IMR-90 (cell line): ENCODE data around the gene ATXN1. TPM values are rescaled to one million over a fixed set of nuclear protein-coding genes. Genes with fewer than 3 reads are reported as not detected.

Experiments used
- ATAC-seq: fragments of 200-7000 bp; cut with Tn5 transposase; 2 replicates; pipeline ENCODE4 v1.9.1; 2020; ENCODE audit warnings: low read depth, mild to moderate bottlenecking, moderate library complexity
- BruUV-seq: library from RNA; stranded (reverse); fragments of 400-500 nt; replicated peaks from 2 replicates; lab custom pipeline; 2021; lab: Mats Ljungman, UMichigan
- CTCF ChIA-PET: fragments of 300-600 bp; formaldehyde crosslinking; extraction: SDS; loops from one replicate; lab custom pipeline; 2021; ENCODE audit warnings: antibody characterized with exemption; lab: Yijun Ruan, JAX
- POLR2A ChIA-PET: fragments of 300-600 bp; sonication (Branson Sonifier 250); formaldehyde crosslinking; loops from one replicate; lab custom pipeline; 2022; ENCODE audit warnings: antibody characterized with exemption; ENCODE audit not compliant: unreplicated experiment; lab: Charles Lee
- DNase-seq: peaks from one replicate; pipeline ENCODE4 v3.0.0; 2013
- H2AFZ ChIP-seq: replicated peaks from 2 replicates; pipeline ENCODE3; 2013; ENCODE audit warnings: low read length, mild to moderate bottlenecking; ENCODE audit not compliant: poor library complexity
- H2AK5ac ChIP-seq: 2 replicates; pipeline ENCODE4 v1.6.1; 2013; ENCODE audit warnings: low read depth, low read length, inconsistent platforms
- H2AK9ac ChIP-seq: replicated peaks from 2 replicates; pipeline ENCODE3; 2013; ENCODE audit warnings: mild to moderate bottlenecking, low read depth, low read length, moderate library complexity; ENCODE audit not compliant: poor library complexity
- H2BK120ac ChIP-seq: 2 replicates; pipeline ENCODE4 v1.6.1; 2013; ENCODE audit warnings: low read depth, low read length, inconsistent platforms
- H2BK15ac ChIP-seq: 3 replicates; pipeline ENCODE4 v1.6.1; 2013; ENCODE audit warnings: low read depth, low read length, inconsistent platforms
- H2BK20ac ChIP-seq: 2 replicates; pipeline ENCODE4 v1.6.1; 2013; ENCODE audit warnings: low read depth, mild to moderate bottlenecking, inconsistent platforms, low read length, moderate library complexity
- H2BK5ac ChIP-seq: 2 replicates; pipeline ENCODE4 v1.6.1; 2013; ENCODE audit warnings: mild to moderate bottlenecking, low read depth, low read length, inconsistent platforms; ENCODE audit not compliant: poor library complexity, severe bottlenecking
- H3K14ac ChIP-seq: replicated peaks from 2 replicates; pipeline ENCODE4 v1.6.1; 2013; ENCODE audit warnings: low read depth, low read length, inconsistent platforms
- H3K18ac ChIP-seq: 2 replicates; pipeline ENCODE4 v1.6.1; 2013; ENCODE audit warnings: low read depth, low read length, control low read depth
- H3K23ac ChIP-seq: 2 replicates; pipeline ENCODE4 v1.6.1; 2013; ENCODE audit warnings: low read depth, low read length, inconsistent platforms
- H3K27ac ChIP-seq: 2 replicates; pipeline ENCODE4 v1.5.1; 2013; ENCODE audit warnings: mild to moderate bottlenecking, control low read depth, low read length; ENCODE audit not compliant: insufficient read depth
- H3K27me3 ChIP-seq: 2 replicates; pipeline ENCODE4 v1.6.1; 2013; ENCODE audit warnings: low read length; ENCODE audit not compliant: control insufficient read depth, insufficient read depth
- H3K36me3 ChIP-seq: 2 replicates; pipeline ENCODE4 v1.6.1; 2013; ENCODE audit warnings: low read length, mixed read lengths; ENCODE audit not compliant: control insufficient read depth, insufficient read depth
- H3K4ac ChIP-seq: 2 replicates; pipeline ENCODE4 v1.6.1; 2013; ENCODE audit warnings: low read depth, low read length, inconsistent platforms
- H3K4me1 ChIP-seq: 2 replicates; pipeline ENCODE4 v1.6.1; 2013; ENCODE audit warnings: low read length, mixed read lengths; ENCODE audit not compliant: control insufficient read depth, insufficient read depth
- H3K4me2 ChIP-seq: 2 replicates; pipeline ENCODE4 v1.6.1; 2013; ENCODE audit warnings: low read depth, mild to moderate bottlenecking, control low read depth, low read length, moderate library complexity
- H3K4me3 ChIP-seq: 2 replicates; pipeline ENCODE4 v1.5.1; 2013; ENCODE audit warnings: low read depth, mild to moderate bottlenecking, control low read depth, low read length, moderate library complexity; ENCODE audit not compliant: insufficient read depth
- H3K56ac ChIP-seq: 2 replicates; pipeline ENCODE4 v1.6.1; 2013; ENCODE audit warnings: low read length, inconsistent platforms; ENCODE audit not compliant: insufficient read depth; ENCODE audit errors: extremely low read depth
- H3K79me1 ChIP-seq, 2 experiments: 2 replicates each; pipeline ENCODE4 v1.6.1; 2013; ENCODE audit warnings: low read length in 2 of 2, inconsistent platforms in 1 of 2, low read depth in 1 of 2
- H3K9ac ChIP-seq: 2 replicates; pipeline ENCODE4 v1.6.1; 2013; ENCODE audit warnings: low read depth, low read length, control low read depth
- H3K9me1 ChIP-seq: 2 replicates; pipeline ENCODE4 v1.6.1; 2013; ENCODE audit warnings: low read length, inconsistent platforms; ENCODE audit not compliant: insufficient read depth
- H3K9me3 ChIP-seq: 2 replicates; pipeline ENCODE4 v1.6.1; 2013; ENCODE audit warnings: low read length; ENCODE audit not compliant: control insufficient read depth, insufficient read depth
- H4K20me1 ChIP-seq: 2 replicates; pipeline ENCODE4 v1.6.1; 2013; ENCODE audit warnings: low read length, inconsistent platforms; ENCODE audit not compliant: insufficient read depth
- H4K5ac ChIP-seq: 2 replicates; pipeline ENCODE4 v1.6.1; 2013; ENCODE audit warnings: mild to moderate bottlenecking, low read depth, low read length, control low read depth
- H4K8ac ChIP-seq, 2 experiments: 2 replicates each; pipeline ENCODE4 v1.6.1; 2013; ENCODE audit warnings: low read depth in 2 of 2, low read length in 2 of 2, control low read depth in 1 of 2, inconsistent platforms in 1 of 2
- H4K91ac ChIP-seq: 2 replicates; pipeline ENCODE4 v1.6.1; 2013; ENCODE audit warnings: low read depth, low read length, inconsistent platforms; ENCODE audit not compliant: insufficient read depth
- CEBPB ChIP-seq: IDR thresholded peaks from 2 replicates; pipeline ENCODE4 v1.6.1; 2012; ENCODE audit warnings: low read depth, low read length, improper control_type of control experiment
- ELK1 ChIP-seq: fragments of 150-350 bp; IDR thresholded peaks from 2 replicates; pipeline ENCODE4 v1.6.1; 2016; ENCODE audit warnings: low read depth, mild to moderate bottlenecking, low read length, moderate library complexity, borderline replicate concordance
- MAFK ChIP-seq: IDR thresholded peaks from 2 replicates; pipeline ENCODE4 v1.6.1; 2012; ENCODE audit warnings: low read depth, low read length, improper control_type of control experiment
- MXI1 ChIP-seq: IDR thresholded peaks from 2 replicates; pipeline ENCODE4 v1.6.1; 2012; ENCODE audit warnings: low read depth, mild to moderate bottlenecking, low read length, moderate library complexity, borderline replicate concordance
- NFE2L2 ChIP-seq: fragments of 150-350 bp; IDR thresholded peaks from 2 replicates; pipeline ENCODE4 v1.6.1; 2016; ENCODE audit warnings: low read depth, mild to moderate bottlenecking, low read length
- POLR2A ChIP-seq: IDR thresholded peaks from 2 replicates; pipeline ENCODE4 v1.6.1; 2012; ENCODE audit warnings: mild to moderate bottlenecking, low read depth, low read length
- USF2 ChIP-seq: fragments of 150-350 bp; IDR thresholded peaks from 2 replicates; pipeline ENCODE4 v1.6.1; 2017; ENCODE audit warnings: mild to moderate bottlenecking, antibody characterized with exemption, low read length, low read depth
- WGBS, 2 experiments: methylation state at CpG; one replicate each; pipeline versions ENCODE4 v1.1.5 to v1.1.7; 2013; ENCODE audit warnings: missing lambda C conversion rate in 2 of 2; ENCODE audit not compliant: insufficient read length in 1 of 2; ENCODE audit errors: extremely low coverage in 2 of 2; 5-methylcytosine and 5-hydroxymethylcytosine counted together
- dilution Hi-C: fragments of 300-500 bp; cut with HindIII; formaldehyde crosslinking; loops from one replicate; pipeline ENCODE4 v1.14.3; 2018; ENCODE audit warnings: low sequenced_read_pairs; ENCODE audit not compliant: unreplicated experiment
- in situ Hi-C: fragments of 300-500 bp; cut with MboI; formaldehyde crosslinking; loops from 3 replicates; pipeline ENCODE4 v1.14.3; 2019; ENCODE audit warnings: low sequenced_read_pairs, inconsistent platforms, mixed read lengths
- intact Hi-C: fragments of 100-400 bp; cut with micrococcal nuclease; formaldehyde crosslinking; loops from 2 replicates; pipeline ENCODE4 v1.10.0; 2022
- polyA plus RNA-seq, 3 experiments: library from polyadenylated mRNA; depleted of rRNA; stranded (reverse); fragments of >200 nt; gene quantifications; 2 replicates each; pipeline ENCODE4 v1.2.3, GENCODE V29; 2012; ENCODE audit warnings: low replicate concordance in 1 of 3
- total RNA-seq: library from RNA; depleted of rRNA; stranded (reverse); fragments of >200 nt; gene quantifications from 2 replicates; pipeline ENCODE4 v1.2.3, GENCODE V29; 2012

Gene ATXN1
- total and polyA plus RNA-seq, 2 of the 4 experiments (the other 2 are of a cell fraction), result 7.3 to 11.1 TPM

GRCh38 chr6:16623029-16623653 is 138.1 kb downstream of the ATXN1 start:
- H3K79me1 ChIP-seq, result peaks cover 5 to 25% of the 10 kb centered on the region in 2 experiments
- H3K4me2 ChIP-seq, result 0 out of 2 replicates have a peak overlapping the region, but pooled peaks have one; percentile 10
- dilution Hi-C loops, result no loop called here
- no peak overlapping the region for H4K8ac ChIP-seq
- no peak overlapping the region for H3K14ac ChIP-seq
- H3K23ac ChIP-seq, result no peak overlapping the region
- no peak overlapping the region for H2AK5ac ChIP-seq
- no peak overlapping the region for H2BK120ac ChIP-seq
- H2BK15ac ChIP-seq, result no peak overlapping the region
- 100% methylated on average over 1 of the region's 3 CpGs; no CpG with 5 or more reads in 1 of the 2 experiments for WGBS, 2 experiments
- DNase-seq (peak; percentile 60), ATAC-seq (peak; percentile 50; the same call in 1 of the 2 replicates)
- no peak overlapping the region for H2AK9ac ChIP-seq
- no peak overlapping the region for H3K4me3 ChIP-seq
- H3K36me3 ChIP-seq, result peaks cover 4% of the 10 kb centered on the region
- H3K18ac ChIP-seq, result peak overlapping the region; percentile 41; the same call in 1 of the 2 replicates
- CTCF ChIA-PET, result no interaction called here
- H4K20me1 ChIP-seq, result no peaks in the 10 kb centered on the region
- H3K56ac ChIP-seq, result no peak overlapping the region
- H2BK20ac ChIP-seq, result no peak overlapping the region
- in situ Hi-C loops, result no loop called here
- intact Hi-C loops, result no loop called here
- no TSS peak for BruUV-seq
- no peak overlapping the region for H4K5ac ChIP-seq
- H2AFZ ChIP-seq, result no peak overlapping the region
- H3K9me1 ChIP-seq, result peaks cover 8% of the 10 kb centered on the region; the same call in 1 of the 2 replicates
- TF ChIP-seq USF2 (no peak), ELK1 (no peak), POLR2A (no peak), NFE2L2 (peak; percentile 98), MAFK (peak; percentile 81), CEBPB (no peak), MXI1 (no peak)
- no peak overlapping the region for H4K91ac ChIP-seq
- no peak overlapping the region for H3K9ac ChIP-seq
- no peaks in the 10 kb centered on the region for H3K9me3 ChIP-seq
- H3K4me1 ChIP-seq, result no peaks in the 10 kb centered on the region; the same call in none of the 2 replicates
- no peak overlapping the region for H2BK5ac ChIP-seq
- POLR2A ChIA-PET, result no interaction called here
- no peaks in the 10 kb centered on the region for H3K27me3 ChIP-seq
- H3K4ac ChIP-seq, result no peak overlapping the region
- H3K27ac ChIP-seq, result no peak overlapping the region
